Lower leg skin (tissue), 4 donors: ENCODE data around the gene ARHGDIA. TPM values are rescaled to one million over a fixed set of nuclear protein-coding genes. Genes with fewer than 3 reads are reported as not detected.

Experiments
- DNase-seq, 2 donors: peaks; one replicate each; pipeline ENCODE4 v3.0.0-alpha.2; 2019; ENCODE audit warnings: low spot score in 2 of 2
- H3K4me3 ChIP-seq: fragments of 200-600 bp; sonication (generic); 2 replicates; pipeline ENCODE4 v1.5.1; 2017; ENCODE audit warnings: mild to moderate bottlenecking, low read depth; ENCODE audit not compliant: poor library complexity, severe bottlenecking
- POLR2A ChIP-seq, 2 donors: fragments of 450-650 bp; IDR thresholded peaks; one replicate each; pipeline ENCODE4 v1.6.1; 2016 to 2017; ENCODE audit warnings: antibody characterized with exemption in 2 of 2, mild to moderate bottlenecking in 1 of 2, moderate library complexity in 1 of 2
- WGBS, 2 donors: methylation state at CpG; one replicate each; pipeline ENCODE4 v1.1.5; 2018; 5-methylcytosine and 5-hydroxymethylcytosine counted together
- intact Hi-C: fragments of 100-400 bp; cut with DNase I; formaldehyde crosslinking; loops from one replicate; pipeline ENCODE4 v1.15.0; 2023; ENCODE audit warnings: low total_unique reads
- total RNA-seq, 4 donors: library from RNA; depleted of rRNA; stranded (reverse); fragments of >200 nt; gene quantifications; one replicate each; pipeline ENCODE4 v1.1.0, GENCODE V29; 2016
- TF ChIP-seq, protein P1 (sequence below), 3 donors: fragments of 450-650 bp; IDR thresholded peaks; one replicate each; pipeline ENCODE4 v1.5.1; 2016; ENCODE audit warnings: antibody characterized with exemption in 3 of 3, mild to moderate bottlenecking in 3 of 3, moderate library complexity in 2 of 3

Gene ARHGDIA
- total RNA-seq, 4 donors from 2014 or later: 144 to 280 (median 201) TPM

DNA sequence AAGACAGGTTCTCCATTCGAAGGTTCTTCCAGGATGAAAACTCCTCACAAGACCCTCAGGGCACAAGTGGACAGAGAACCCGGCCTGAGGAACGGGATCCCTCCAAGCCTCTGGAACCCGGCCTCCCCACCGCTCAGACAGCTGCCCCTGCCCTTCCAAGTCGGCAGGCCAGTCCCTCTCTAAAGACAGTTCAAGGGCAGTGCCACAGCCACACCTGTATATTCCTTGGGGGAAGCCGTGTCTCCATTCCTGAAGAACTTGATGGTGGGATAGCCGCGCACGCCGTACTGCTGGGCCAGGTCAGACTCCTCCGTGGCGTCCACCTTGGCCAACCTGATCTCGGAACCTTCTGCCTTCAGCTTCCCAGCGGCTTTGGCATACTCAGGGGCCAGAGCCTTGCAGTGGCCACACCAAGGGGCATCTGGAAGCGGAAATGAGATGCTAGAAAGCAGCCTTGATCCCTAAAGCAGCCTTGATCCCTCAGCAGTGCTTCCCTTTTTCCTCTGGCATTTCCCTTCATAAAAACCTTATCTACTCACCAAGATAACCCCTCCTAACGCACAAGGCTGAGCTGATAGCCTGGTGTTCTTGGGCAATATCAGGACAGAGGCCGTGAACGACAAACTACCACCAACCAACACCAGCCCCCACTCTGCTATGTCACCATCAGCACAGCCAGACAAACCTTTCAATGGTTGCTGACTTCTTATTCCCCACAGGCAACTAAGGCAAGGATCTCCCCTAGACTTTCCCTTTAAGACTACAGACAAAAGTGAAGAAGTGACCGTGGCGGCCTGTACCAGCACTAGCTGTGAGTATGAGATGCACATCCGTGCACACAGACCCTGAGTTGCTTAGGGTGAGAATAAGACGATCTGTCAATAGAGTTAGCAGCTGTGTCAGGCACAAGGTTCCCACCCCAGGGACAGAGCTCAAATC is 11.9 kb downstream of the ARHGDIA start:
- 51 to 54% methylated on average over 23 of the region's 23 CpGs for WGBS, 2 donors
- TF ChIP-seq, protein P1, sequence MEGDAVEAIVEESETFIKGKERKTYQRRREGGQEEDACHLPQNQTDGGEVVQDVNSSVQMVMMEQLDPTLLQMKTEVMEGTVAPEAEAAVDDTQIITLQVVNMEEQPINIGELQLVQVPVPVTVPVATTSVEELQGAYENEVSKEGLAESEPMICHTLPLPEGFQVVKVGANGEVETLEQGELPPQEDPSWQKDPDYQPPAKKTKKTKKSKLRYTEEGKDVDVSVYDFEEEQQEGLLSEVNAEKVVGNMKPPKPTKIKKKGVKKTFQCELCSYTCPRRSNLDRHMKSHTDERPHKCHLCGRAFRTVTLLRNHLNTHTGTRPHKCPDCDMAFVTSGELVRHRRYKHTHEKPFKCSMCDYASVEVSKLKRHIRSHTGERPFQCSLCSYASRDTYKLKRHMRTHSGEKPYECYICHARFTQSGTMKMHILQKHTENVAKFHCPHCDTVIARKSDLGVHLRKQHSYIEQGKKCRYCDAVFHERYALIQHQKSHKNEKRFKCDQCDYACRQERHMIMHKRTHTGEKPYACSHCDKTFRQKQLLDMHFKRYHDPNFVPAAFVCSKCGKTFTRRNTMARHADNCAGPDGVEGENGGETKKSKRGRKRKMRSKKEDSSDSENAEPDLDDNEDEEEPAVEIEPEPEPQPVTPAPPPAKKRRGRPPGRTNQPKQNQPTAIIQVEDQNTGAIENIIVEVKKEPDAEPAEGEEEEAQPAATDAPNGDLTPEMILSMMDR (IDR thresholded peaks at IDR 0.05): no peak
- no peak for TF ChIP-seq POLR2A (IDR thresholded peaks at IDR 0.05)
- intact Hi-C loops: no loop called here
- DNase-seq: no peak
- H3K4me3 ChIP-seq: peak overlapping the region; percentile 87

DNA sequence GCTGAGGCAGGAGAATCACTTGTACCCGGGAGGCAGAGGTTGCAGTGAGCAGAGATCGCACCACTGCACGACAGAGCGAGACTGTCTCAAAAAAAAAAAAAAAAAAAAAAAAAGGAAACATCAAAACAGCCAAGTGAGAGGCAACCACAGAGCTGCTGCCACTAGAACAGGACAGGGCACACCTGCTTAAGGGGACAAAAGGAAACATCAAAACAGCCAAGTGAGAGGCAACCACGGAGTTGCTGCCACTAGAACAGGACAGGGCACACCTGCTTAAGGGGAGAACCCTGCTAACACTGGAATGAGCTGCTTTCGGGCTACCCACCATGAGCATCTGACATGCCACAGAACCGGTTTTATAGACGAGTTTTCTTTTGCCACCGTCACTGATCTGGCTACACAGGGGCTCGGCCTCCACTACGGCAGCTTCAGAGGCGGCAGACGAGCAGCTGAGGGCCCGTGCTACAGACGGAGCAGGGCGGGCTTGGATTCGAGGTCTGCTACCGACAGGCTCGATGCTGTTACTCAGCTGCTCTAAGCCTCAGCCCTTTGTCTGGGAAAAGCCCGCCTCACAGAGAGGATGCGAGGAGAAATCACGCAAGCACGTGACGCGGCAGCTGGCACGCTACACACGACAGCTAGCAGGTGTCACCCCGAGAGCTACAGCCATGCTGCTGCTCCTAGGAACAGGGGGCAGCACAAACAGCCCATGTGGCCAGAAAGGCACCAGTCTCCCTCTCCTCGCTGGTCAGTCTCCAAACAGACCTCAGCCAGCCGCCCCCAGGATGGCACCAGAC is 12.8 kb downstream of the ARHGDIA start:
- no peak for DNase-seq
- intact Hi-C loops: no loop called here
- 77 to 79% methylated on average over 27 to 30 of the region's 30 CpGs for WGBS, 2 donors
- no peak overlapping the region for H3K4me3 ChIP-seq
- no peak for TF ChIP-seq POLR2A (IDR thresholded peaks at IDR 0.05)
- TF ChIP-seq, protein P1 (IDR thresholded peaks at IDR 0.05): no peak

DNA sequence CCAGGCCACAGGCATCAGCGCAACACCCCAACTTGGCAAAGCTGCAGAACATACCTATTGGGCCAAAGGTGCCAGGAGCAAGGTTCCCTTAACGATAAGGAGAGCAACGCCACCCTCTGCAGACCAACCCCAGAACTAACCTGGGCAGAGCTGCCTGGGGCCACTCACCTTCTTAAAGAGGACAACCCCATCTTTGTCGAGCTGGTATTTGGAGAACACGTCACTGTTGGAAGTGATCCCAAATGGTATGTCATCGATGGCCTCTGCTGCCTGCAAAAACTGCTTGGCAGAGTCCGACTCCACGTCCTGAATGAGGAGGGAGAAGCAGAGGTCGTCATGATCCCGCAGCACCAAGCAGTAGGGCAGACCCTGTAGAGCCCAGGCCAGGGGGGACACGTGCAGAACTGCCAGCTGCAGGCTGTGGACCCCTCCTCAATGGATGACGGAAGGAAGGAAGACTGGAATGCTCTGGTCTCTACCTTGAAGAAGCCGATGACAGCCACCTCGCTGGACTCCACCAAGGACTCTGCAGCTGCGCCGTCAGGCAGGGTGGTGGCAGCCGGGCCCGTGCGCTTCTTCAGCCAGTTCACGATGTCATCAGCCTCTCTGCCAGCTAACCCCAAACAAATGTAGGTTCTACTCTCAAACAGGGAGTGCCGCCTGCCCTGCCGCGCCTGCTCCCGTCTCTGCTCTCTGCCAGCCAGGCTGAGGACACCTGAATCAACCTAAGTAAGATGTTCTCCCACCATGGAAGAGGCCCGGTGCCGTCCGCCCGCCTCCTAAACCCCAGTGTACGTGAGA is 16.0 kb downstream of the ARHGDIA start:
- TF ChIP-seq POLR2A (IDR thresholded peaks at IDR 0.05): no peak
- TF ChIP-seq, protein P1 (IDR thresholded peaks at IDR 0.05): no peak
- 42 to 48% methylated on average over 27 to 29 of the region's 29 CpGs for WGBS, 2 donors
- DNase-seq: no peak
- intact Hi-C loops: no loop called here
- no peak overlapping the region for H3K4me3 ChIP-seq

DNA sequence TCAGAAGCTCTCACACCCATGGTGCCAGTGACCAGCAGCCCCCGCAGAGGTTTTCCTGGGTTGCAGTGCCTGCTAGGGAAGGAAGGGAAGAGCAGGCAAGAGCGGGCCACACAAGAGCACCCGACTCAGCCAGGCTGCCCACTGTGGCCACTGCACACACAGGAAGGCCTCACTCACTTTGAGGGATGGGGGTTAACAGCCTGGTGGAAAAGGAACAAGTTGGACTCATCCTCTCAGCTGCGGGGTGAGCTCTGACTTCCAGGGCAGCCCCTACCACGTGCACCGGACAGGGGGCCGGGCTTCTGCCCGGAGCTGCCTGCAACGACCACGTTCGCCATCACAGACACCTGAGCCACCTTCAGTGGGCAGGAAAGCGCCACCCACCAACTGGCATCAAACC is 18.9 kb downstream of the ARHGDIA start:
- H3K4me3 ChIP-seq: no peak overlapping the region
- 88 to 89% methylated on average over 12 of the region's 12 CpGs for WGBS, 2 donors
- intact Hi-C loops: no loop called here
- TF ChIP-seq POLR2A (IDR thresholded peaks at IDR 0.05): no peak
- TF ChIP-seq, protein P1 (IDR thresholded peaks at IDR 0.05): no peak
- DNase-seq: no peak

DNA sequence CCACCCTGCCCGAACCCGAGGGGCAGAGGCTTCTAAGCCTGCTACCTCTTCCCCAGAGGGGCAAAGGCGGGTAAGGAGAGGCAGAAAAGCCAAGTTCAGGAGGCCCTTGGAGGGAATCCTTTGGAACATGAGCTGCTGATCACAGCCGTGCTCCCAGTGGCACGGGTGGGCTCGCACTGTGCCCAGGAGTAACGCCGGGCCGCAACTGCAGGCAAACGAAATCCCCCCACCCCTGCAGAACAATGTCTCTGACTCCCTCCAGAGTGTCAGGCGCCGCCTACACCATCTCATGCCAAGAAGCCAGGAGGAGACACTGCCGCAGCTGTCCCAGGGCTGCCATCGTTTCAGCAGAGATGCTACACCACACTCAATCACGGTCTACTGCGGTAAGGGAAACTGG is 19.7 kb downstream of the ARHGDIA start:
- TF ChIP-seq POLR2A (IDR thresholded peaks at IDR 0.05): no peak
- TF ChIP-seq, protein P1 (IDR thresholded peaks at IDR 0.05): no peak
- intact Hi-C loops: no loop called here
- DNase-seq: no peak
- 89 to 93% methylated on average over 16 of the region's 16 CpGs for WGBS, 2 donors
- H3K4me3 ChIP-seq: no peak overlapping the region
